Subcutaneous abdominal adipose tissue (tissue), 5 donors: ENCODE results near the gene APOL5.

Experiments
- H3K27ac ChIP-seq: one replicate; pipeline ENCODE4 v1.7.0; 2013; ENCODE audit warnings: low read depth, mild to moderate bottlenecking, inconsistent platforms, low read length, moderate library complexity
- H3K27me3 ChIP-seq, 5 donors: one replicate each; pipeline ENCODE4 v1.7.0; 2013; ENCODE audit warnings: low read length in 5 of 5, inconsistent platforms in 1 of 5; ENCODE audit not compliant: control insufficient read depth in 5 of 5, insufficient read depth in 4 of 5
- H3K36me3 ChIP-seq, 5 donors: one replicate each; pipeline ENCODE4 v1.7.0; 2013; ENCODE audit warnings: low read length in 5 of 5; ENCODE audit not compliant: control insufficient read depth in 5 of 5, insufficient read depth in 5 of 5
- H3K4me1 ChIP-seq, 5 donors: one replicate each; pipeline ENCODE4 v1.7.0; 2013; ENCODE audit warnings: low read length in 5 of 5, mild to moderate bottlenecking in 3 of 5, moderate library complexity in 1 of 5; ENCODE audit not compliant: control insufficient read depth in 5 of 5, insufficient read depth in 5 of 5
- H3K4me3 ChIP-seq, 5 donors: one replicate each; pipeline ENCODE4 v1.7.0; 2013; ENCODE audit warnings: low read length in 5 of 5, low read depth in 1 of 5
- H3K9ac ChIP-seq, 5 donors: one replicate each; pipeline ENCODE4 v1.7.0; 2013; ENCODE audit warnings: low read length in 5 of 5, mild to moderate bottlenecking in 4 of 5, moderate library complexity in 3 of 5
- H3K9me3 ChIP-seq, 5 donors: one replicate each; pipeline ENCODE4 v1.7.0; 2013; ENCODE audit warnings: low read length in 5 of 5; ENCODE audit not compliant: control insufficient read depth in 5 of 5
- donor health status: healthy.
- donor health status: healthy.
- donor health status: healthy.
- donor health status: healthy.
- donor health status: healthy.

The APOL5 gene

GRCh38 chr22:35708453-35708852 lies 9.2 kb upstream of the APOL5 start:
- Histone ChIP-seq H3K36me3 (no peaks in the 10 kb centered on the region), H3K27ac (no peak overlapping the region), H3K9ac (no peak overlapping the region), H3K4me1 (no peaks in the 10 kb centered on the region), H3K27me3 (no peaks in the 10 kb centered on the region), H3K9me3 (peaks cover 2 to 8% (median 6%) of the 10 kb centered on the region in 5 donors), H3K4me3 (no peak overlapping the region)

GRCh38 chr22:35708917-35709316 lies 8.8 kb upstream of the APOL5 start:
- Histone ChIP-seq H3K4me1 (no peaks in the 10 kb centered on the region), H3K4me3 (no peak overlapping the region), H3K9ac (no peak overlapping the region), H3K27me3 (no peaks in the 10 kb centered on the region), H3K36me3 (no peaks in the 10 kb centered on the region), H3K27ac (no peak overlapping the region), H3K9me3 (peaks cover 2 to 8% (median 6%) of the 10 kb centered on the region in 5 donors)

GRCh38 chr22:35711336-35711735 lies 6.3 kb upstream of the APOL5 start:
- no peaks in the 10 kb centered on the region for H3K27me3 ChIP-seq
- no peaks in the 10 kb centered on the region for H3K4me1 ChIP-seq

GRCh38 chr22:35712672-35713071 lies 5.0 kb upstream of the APOL5 start:
- no peak overlapping the region for H3K4me3 ChIP-seq
- no peak overlapping the region for H3K27ac ChIP-seq
- H3K9me3 ChIP-seq: peaks cover 2 to 8% (median 6%) of the 10 kb centered on the region in 5 donors
- no peaks in the 10 kb centered on the region for H3K36me3 ChIP-seq
- no peaks in the 10 kb centered on the region for H3K27me3 ChIP-seq
- H3K9ac ChIP-seq: no peak overlapping the region
- no peaks in the 10 kb centered on the region for H3K4me1 ChIP-seq

More at GRCh38 chr22:35711336-35711735, 6.3 kb upstream of the APOL5 start:
- Histone ChIP-seq H3K4me3 (no peak overlapping the region), H3K9ac (no peak overlapping the region), H3K36me3 (no peaks in the 10 kb centered on the region), H3K9me3 (peaks cover 2 to 8% (median 6%) of the 10 kb centered on the region in 5 donors), H3K27ac (no peak overlapping the region)

- H3K4me1 ChIP-seq: no peaks in the 10 kb centered on the region
- H3K27me3 ChIP-seq: no peaks in the 10 kb centered on the region
- H3K36me3 ChIP-seq: no peaks in the 10 kb centered on the region
- H3K9ac ChIP-seq: no peak overlapping the region
- no peak overlapping the region for H3K4me3 ChIP-seq
- no peak overlapping the region for H3K27ac ChIP-seq
- H3K9me3 ChIP-seq: no peaks in the 10 kb centered on the region
These were observed 1.7 kb downstream of the APOL5 start for GRCh38 chr22:35719212-35719875.

GRCh38 chr22:35721960-35722359 lies 4.3 kb downstream of the APOL5 start:
- Histone ChIP-seq H3K9me3 (no peaks in the 10 kb centered on the region), H3K4me1 (no peaks in the 10 kb centered on the region), H3K9ac (no peak overlapping the region), H3K36me3 (no peaks in the 10 kb centered on the region), H3K27me3 (no peaks in the 10 kb centered on the region), H3K4me3 (no peak overlapping the region), H3K27ac (no peak overlapping the region)

GRCh38 chr22:35725521-35725920 lies 7.8 kb downstream of the APOL5 start:
- Histone ChIP-seq H3K4me1 (no peaks in the 10 kb centered on the region), H3K9ac (no peak overlapping the region), H3K27ac (no peak overlapping the region), H3K4me3 (no peak overlapping the region), H3K36me3 (no peaks in the 10 kb centered on the region), H3K9me3 (no peaks in the 10 kb centered on the region), H3K27me3 (no peaks in the 10 kb centered on the region)

GRCh38 chr22:35726398-35726797 lies 8.7 kb downstream of the APOL5 start:
- Histone ChIP-seq H3K27ac (no peak overlapping the region), H3K9me3 (no peaks in the 10 kb centered on the region), H3K36me3 (no peaks in the 10 kb centered on the region), H3K4me1 (no peaks in the 10 kb centered on the region), H3K27me3 (no peaks in the 10 kb centered on the region), H3K9ac (no peak overlapping the region), H3K4me3 (no peak overlapping the region)

GRCh38 chr22:35726933-35727332 lies 9.3 kb downstream of the APOL5 start:
- H3K4me1 ChIP-seq: no peaks in the 10 kb centered on the region
- H3K9ac ChIP-seq: no peak overlapping the region
- no peaks in the 10 kb centered on the region for H3K27me3 ChIP-seq
- H3K9me3 ChIP-seq: no peaks in the 10 kb centered on the region
- no peak overlapping the region for H3K4me3 ChIP-seq
- no peak overlapping the region for H3K27ac ChIP-seq
- H3K36me3 ChIP-seq: no peaks in the 10 kb centered on the region

- Histone ChIP-seq H3K9me3 (no peaks in the 10 kb centered on the region), H3K27ac (no peak overlapping the region), H3K27me3 (no peaks in the 10 kb centered on the region), H3K4me3 (no peak overlapping the region), H3K36me3 (no peaks in the 10 kb centered on the region), H3K4me1 (no peaks in the 10 kb centered on the region), H3K9ac (no peak overlapping the region)
These were observed 9.8 kb downstream of the APOL5 start for GRCh38 chr22:35727436-35727835.
